GM19240 (cell line): Measurements from ENCODE around the gene DVL2.
"Not testable (repeated sequence)": the region's sequence is repeated elsewhere in the genome, so short reads cannot be mapped to it uniquely, and the experiment has no call there.

ENCODE experiments used
- DNase-seq: peaks from one replicate; pipeline ENCODE4 v3.0.0; 2011; ENCODE audit warnings: low spot score; ENCODE audit not compliant: insufficient read length

The DVL2 gene

GRCh38 chr17:7203391-7203790 lies 30.9 kb downstream of the DVL2 start:
- DNase-seq: no peak

GRCh38 chr17:7196651-7197401 lies 37.5 kb downstream of the DVL2 start:
- DNase-seq: no peak

- no peak for DNase-seq
These were observed 38.3 kb downstream of the DVL2 start for GRCh38 chr17:7195971-7196370.

- no peak for DNase-seq
These were observed 41.9 kb downstream of the DVL2 start for GRCh38 chr17:7192271-7192937.

- DNase-seq: peak; percentile 44
These were observed 42.6 kb downstream of the DVL2 start for GRCh38 chr17:7191571-7192270.

- no peak for DNase-seq
These were observed 43.2 kb downstream of the DVL2 start for GRCh38 chr17:7191069-7191468.

- no peak for DNase-seq
These were observed 43.9 kb downstream of the DVL2 start for GRCh38 chr17:7190276-7190917.

- no peak for DNase-seq
These were observed 48.1 kb downstream of the DVL2 start for GRCh38 chr17:7186241-7186640.

- no peak for DNase-seq
These were observed 49.7 kb downstream of the DVL2 start for GRCh38 chr17:7184647-7185046.

- DNase-seq: no peak
These were observed 50.2 kb downstream of the DVL2 start for GRCh38 chr17:7184091-7184488.

- no peak for DNase-seq
These were observed 50.8 kb downstream of the DVL2 start for GRCh38 chr17:7183433-7184090.

GRCh38 chr17:7182101-7182500 lies 52.2 kb downstream of the DVL2 start:
- DNase-seq: not testable (repeated sequence)

GRCh38 chr17:7179317-7180254 lies 54.7 kb downstream of the DVL2 start, which contains the start of gene ASGR1:
Gene ASGR1, minus strand, starts transcription at chr17:7179370. Its CDS starts 807 bp downstream, at chr17:7178563.
- DNase-seq: no peak

GRCh38 chr17:7178973-7179316 lies 55.4 kb downstream of the DVL2 start:
- no peak for DNase-seq

- no peak for DNase-seq
These were observed 56.3 kb downstream of the DVL2 start for GRCh38 chr17:7177954-7178477.

GRCh38 chr17:7177191-7177953 lies 56.9 kb downstream of the DVL2 start:
- peak; percentile 65 for DNase-seq

- DNase-seq: no peak
These were observed 57.5 kb downstream of the DVL2 start for GRCh38 chr17:7176841-7177190.

- no peak for DNase-seq
These were observed 58.0 kb downstream of the DVL2 start for GRCh38 chr17:7176107-7176840.
